IPS-18a (cell line): Measurements from ENCODE around the gene SNPH.

ENCODE experiments used
- H3K27ac ChIP-seq: one replicate; pipeline ENCODE4 v1.5.1; 2013; ENCODE audit warnings: low read length
- H3K27me3 ChIP-seq: one replicate; pipeline ENCODE4 v1.6.1; 2013; ENCODE audit warnings: mild to moderate bottlenecking, low read length; ENCODE audit not compliant: control insufficient read depth, insufficient read depth
- H3K36me3 ChIP-seq: one replicate; pipeline ENCODE4 v1.6.1; 2013; ENCODE audit warnings: low read depth, low read length; ENCODE audit not compliant: control insufficient read depth
- H3K4me1 ChIP-seq: one replicate; pipeline ENCODE4 v1.6.1; 2013; ENCODE audit warnings: low read depth, low read length; ENCODE audit not compliant: control insufficient read depth
- H3K4me3 ChIP-seq: one replicate; pipeline ENCODE4 v1.5.1; 2013; ENCODE audit warnings: low read length
- H3K9ac ChIP-seq: one replicate; pipeline ENCODE4 v1.6.1; 2013; ENCODE audit warnings: mild to moderate bottlenecking, low read length, moderate library complexity
- H3K9me3 ChIP-seq: one replicate; pipeline ENCODE4 v1.6.1; 2013; ENCODE audit warnings: low read depth, low read length; ENCODE audit not compliant: control insufficient read depth

SNPH gene

DNA sequence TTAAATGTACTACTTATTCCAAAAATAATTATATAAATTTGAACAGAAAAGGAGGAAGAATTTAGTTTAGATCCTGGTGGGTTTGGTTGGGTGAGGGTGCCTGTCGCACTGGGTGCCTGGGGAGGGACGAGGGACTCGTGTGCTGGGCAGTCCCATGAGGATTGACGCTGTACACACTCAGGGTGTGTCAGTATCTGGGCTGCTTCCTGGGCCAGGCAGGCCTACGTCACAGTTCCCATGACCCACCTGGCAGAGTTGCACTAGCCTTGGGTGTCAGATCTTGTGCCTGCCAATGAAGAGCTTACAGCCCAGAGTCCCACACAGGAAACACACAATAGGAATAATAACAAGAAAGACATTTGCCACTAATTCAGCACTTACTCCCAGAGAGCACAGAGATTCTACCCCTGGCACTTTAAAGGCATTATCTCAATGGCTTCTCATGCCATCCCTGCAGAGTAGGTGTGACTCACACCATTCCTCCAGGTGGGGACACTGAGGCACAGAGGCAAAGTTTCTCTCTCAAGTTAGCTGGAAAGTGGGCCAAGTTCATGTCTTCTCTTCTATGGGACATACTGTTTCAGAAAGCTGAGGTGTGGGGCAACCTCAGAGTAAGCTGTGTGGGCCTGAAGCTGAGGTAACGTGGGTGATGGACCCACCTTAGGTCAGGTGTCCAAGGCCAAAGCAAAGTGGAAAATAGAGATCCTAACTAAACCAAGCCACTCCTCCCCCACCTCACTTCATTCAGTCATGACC is 64.2 kb downstream of the SNPH start:
- no peaks in the 10 kb centered on the region for H3K36me3 ChIP-seq
- H3K4me1 ChIP-seq: peaks cover 7% of the 10 kb centered on the region
- no peak overlapping the region for H3K27ac ChIP-seq
- H3K9me3 ChIP-seq: no peaks in the 10 kb centered on the region
- H3K4me3 ChIP-seq: no peak overlapping the region
- H3K27me3 ChIP-seq: no peaks in the 10 kb centered on the region
- H3K9ac ChIP-seq: no peak overlapping the region

DNA sequence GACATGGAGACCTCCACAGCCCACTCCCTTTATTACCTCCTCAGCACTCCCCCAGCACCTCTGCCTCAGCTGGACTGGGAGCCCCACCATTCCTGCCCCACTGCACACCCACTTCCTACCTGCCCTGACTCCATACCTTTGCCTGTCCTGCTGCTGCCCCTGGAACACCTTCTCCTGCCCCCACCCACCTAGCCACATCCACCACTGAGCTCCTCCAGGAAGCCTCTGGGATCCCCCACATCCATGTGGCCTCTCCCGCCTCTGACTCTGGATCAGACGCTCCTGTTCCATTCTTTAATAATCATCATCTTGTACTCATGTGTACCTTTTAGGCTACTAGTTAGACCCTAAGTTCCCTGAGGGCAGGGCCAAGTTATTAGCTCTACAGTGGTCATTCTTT is 65.0 kb downstream of the SNPH start:
- no peaks in the 10 kb centered on the region for H3K9me3 ChIP-seq
- H3K27ac ChIP-seq: no peak overlapping the region
- H3K4me1 ChIP-seq: peaks cover 6% of the 10 kb centered on the region
- H3K36me3 ChIP-seq: no peaks in the 10 kb centered on the region
- no peak overlapping the region for H3K4me3 ChIP-seq
- no peak overlapping the region for H3K9ac ChIP-seq
- no peaks in the 10 kb centered on the region for H3K27me3 ChIP-seq

GRCh38 chr20:1331801-1332453 is 65.8 kb downstream of the SNPH start:
- Histone ChIP-seq H3K9ac (no peak overlapping the region), H3K27me3 (no peaks in the 10 kb centered on the region), H3K4me3 (no peak overlapping the region), H3K4me1 (no peaks in the 10 kb centered on the region), H3K9me3 (no peaks in the 10 kb centered on the region), H3K36me3 (no peaks in the 10 kb centered on the region), H3K27ac (no peak overlapping the region)

DNA sequence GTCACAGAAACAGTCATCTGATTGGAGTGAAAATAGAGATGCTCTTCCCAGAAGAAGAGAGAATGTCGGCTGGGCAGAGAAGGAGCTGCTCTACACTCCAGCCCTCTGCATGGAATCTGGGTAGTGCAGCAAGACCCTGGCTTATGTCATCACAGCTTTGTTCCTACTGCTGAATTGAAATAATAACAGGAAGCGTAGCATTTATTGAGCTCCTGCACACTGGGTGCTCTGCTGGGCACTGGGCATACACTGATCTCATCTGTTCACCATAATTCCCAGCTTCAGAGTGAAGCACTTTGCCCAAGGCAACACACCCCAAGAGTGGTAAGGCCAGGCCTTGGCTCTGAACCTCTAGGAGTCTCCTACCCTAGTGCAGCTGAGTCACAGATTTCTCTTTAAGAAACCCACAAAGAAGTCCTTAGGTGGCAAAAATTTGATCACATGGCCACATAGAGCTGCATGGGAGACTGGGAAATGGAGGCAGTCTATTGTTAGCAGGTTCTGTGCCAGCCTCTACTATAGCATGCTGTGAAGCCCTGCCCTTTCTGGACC is 66.7 kb downstream of the SNPH start:
- Histone ChIP-seq H3K9me3 (no peaks in the 10 kb centered on the region), H3K4me3 (no peak overlapping the region), H3K9ac (no peak overlapping the region), H3K27ac (no peak overlapping the region), H3K4me1 (no peaks in the 10 kb centered on the region), H3K36me3 (no peaks in the 10 kb centered on the region), H3K27me3 (no peaks in the 10 kb centered on the region)

DNA sequence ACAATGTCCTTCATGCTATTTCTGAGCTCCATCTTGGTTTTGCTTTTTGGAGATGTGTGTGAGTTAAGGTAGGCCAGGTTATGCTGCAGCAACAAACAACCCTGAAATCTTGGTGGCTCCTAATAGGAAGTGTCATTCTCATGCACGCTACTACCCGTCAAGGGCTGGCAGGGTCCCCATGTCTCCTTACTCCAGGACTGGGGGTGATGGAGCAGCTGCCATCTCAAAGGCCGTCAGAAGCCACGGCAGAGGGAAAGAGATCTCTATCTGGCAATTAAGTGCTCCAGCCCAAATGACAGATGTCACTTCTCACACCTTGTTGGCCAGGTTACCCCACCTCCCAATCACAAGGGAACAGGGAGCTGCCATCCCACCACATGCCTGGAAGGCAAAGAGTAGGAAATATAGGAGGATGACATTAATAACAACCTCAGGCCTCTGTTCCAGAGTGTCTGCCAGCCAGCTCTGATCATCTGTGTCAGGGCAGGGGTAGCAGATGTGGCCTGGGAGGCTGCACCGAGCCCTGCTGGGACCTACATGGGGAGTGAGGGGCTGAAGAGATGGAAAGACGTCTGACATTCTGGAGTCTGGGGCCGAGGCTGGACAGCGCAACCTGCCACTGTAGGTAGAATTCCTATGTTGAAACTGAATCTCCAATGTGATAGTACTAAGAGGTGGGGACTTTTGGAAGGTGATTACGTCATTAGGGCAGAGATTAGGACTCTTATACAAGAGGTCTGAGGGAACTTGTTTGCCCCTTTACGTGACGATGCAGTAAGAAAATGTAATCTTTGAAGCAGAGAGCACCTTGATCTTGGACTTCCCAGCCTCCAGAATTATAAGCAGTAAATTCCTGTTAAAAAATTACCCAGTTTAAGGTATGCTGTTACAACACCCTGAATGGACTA is 67.6 kb downstream of the SNPH start:
- H3K27ac ChIP-seq: no peak overlapping the region
- no peak overlapping the region for H3K4me3 ChIP-seq
- H3K9ac ChIP-seq: no peak overlapping the region
- no peaks in the 10 kb centered on the region for H3K36me3 ChIP-seq
- no peaks in the 10 kb centered on the region for H3K9me3 ChIP-seq
- H3K27me3 ChIP-seq: no peaks in the 10 kb centered on the region
- H3K4me1 ChIP-seq: no peaks in the 10 kb centered on the region

DNA sequence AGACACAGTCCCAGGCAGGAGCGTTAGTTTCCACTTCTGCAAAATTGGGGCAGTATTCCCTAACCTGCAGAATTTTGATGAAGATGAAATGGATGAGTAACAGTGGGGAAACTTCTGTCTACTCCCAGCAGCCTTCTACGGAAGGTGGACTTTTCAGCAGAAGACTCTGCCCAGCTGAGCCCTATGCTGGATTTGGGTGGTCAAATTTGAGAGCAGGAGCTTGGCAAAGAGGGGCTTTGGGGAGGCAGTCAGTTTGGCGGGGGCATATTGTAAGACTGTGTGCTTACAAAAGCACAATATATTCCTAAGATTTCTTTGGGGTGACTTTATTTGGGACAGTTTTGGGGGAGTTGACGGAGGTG is 68.3 kb downstream of the SNPH start:
- H3K27me3 ChIP-seq: no peaks in the 10 kb centered on the region
- no peak overlapping the region for H3K9ac ChIP-seq
- H3K36me3 ChIP-seq: no peaks in the 10 kb centered on the region
- H3K4me3 ChIP-seq: no peak overlapping the region
- no peak overlapping the region for H3K27ac ChIP-seq
- no peaks in the 10 kb centered on the region for H3K4me1 ChIP-seq
- H3K9me3 ChIP-seq: no peaks in the 10 kb centered on the region

DNA sequence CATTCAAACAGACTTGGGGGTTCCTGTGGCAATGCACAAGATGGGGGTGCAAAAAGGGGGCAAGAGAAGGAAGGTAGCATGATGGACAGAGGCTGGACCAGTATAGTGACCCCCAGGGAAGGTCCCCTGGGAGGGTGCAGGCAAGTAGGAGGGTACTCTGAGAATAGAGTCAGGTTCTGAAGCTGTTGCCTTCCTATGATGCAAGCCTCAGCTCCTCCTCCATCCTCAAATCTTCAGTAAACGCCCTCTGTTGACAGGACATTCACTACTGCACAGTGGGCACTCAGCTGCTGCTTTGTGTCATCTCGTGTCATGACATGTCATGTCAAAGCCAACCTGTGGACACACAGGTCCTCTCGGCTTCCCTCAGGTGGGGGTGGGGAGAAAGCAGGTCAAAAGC is 68.7 kb downstream of the SNPH start:
- Histone ChIP-seq H3K4me3 (no peak overlapping the region), H3K36me3 (no peaks in the 10 kb centered on the region), H3K9me3 (no peaks in the 10 kb centered on the region), H3K9ac (no peak overlapping the region), H3K27me3 (no peaks in the 10 kb centered on the region), H3K27ac (no peak overlapping the region), H3K4me1 (no peaks in the 10 kb centered on the region)

DNA sequence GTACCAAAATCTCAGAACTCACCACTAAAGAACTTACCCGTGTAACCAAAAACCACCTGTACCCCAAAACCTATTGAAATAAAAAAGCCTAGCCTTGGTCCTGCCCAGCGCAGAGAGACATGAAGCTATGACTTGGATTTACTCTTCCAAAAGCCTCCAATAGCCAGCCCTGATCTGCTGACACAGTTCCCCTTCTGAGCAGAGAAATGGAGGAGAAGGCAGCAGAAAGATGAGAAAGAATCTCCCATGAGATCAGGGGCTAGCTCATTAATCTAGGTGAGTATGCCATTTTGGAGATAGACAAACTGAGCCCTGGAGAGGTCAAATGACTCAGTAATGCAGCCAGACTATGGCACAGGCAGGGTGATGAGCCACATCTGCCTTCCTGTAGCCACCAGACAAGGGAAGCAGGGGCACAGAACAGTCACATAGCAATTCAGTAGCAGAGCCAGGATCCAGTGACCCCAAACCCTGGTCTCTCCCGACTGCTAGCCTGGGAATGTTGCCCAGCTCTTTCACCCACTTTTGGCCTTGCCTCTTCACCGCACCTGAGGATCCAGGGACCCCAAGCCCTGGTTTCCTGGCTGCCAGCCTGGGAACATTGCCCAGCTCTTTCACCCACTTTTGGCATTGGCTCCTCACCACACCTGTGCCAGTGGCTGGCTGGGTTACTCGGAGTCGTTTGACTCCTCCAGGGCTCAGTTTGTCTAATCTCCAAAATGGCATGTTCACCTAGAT is 70.0 kb downstream of the SNPH start:
- H3K27ac ChIP-seq: no peak overlapping the region
- no peaks in the 10 kb centered on the region for H3K9me3 ChIP-seq

GRCh38 chr20:1336699-1337367 is 70.7 kb downstream of the SNPH start:
- no peak overlapping the region for H3K27ac ChIP-seq
- H3K4me1 ChIP-seq: no peaks in the 10 kb centered on the region
- no peak overlapping the region for H3K9ac ChIP-seq
- H3K36me3 ChIP-seq: no peaks in the 10 kb centered on the region
- no peaks in the 10 kb centered on the region for H3K27me3 ChIP-seq
- H3K4me3 ChIP-seq: no peak overlapping the region
- H3K9me3 ChIP-seq: no peaks in the 10 kb centered on the region

More for the DNA sequence above, 70.0 kb downstream of the SNPH start:
- Histone ChIP-seq H3K4me3 (no peak overlapping the region), H3K9ac (no peak overlapping the region), H3K36me3 (no peaks in the 10 kb centered on the region), H3K27me3 (no peaks in the 10 kb centered on the region), H3K4me1 (no peaks in the 10 kb centered on the region)

GRCh38 chr20:1337441-1337840 is 71.3 kb downstream of the SNPH start:
- Histone ChIP-seq H3K9ac (no peak overlapping the region), H3K27ac (no peak overlapping the region), H3K36me3 (no peaks in the 10 kb centered on the region), H3K9me3 (no peaks in the 10 kb centered on the region), H3K4me3 (no peak overlapping the region), H3K4me1 (no peaks in the 10 kb centered on the region), H3K27me3 (no peaks in the 10 kb centered on the region)
